OCI-M2 (cell line): ENCODE data around the gene CENPB.

Source experiments
- DNase-seq: peaks from one replicate; lab custom pipeline; 2025; ENCODE audit not compliant: unreplicated experiment; lab: John Stamatoyannopoulos, UW

Gene CENPB

DNA sequence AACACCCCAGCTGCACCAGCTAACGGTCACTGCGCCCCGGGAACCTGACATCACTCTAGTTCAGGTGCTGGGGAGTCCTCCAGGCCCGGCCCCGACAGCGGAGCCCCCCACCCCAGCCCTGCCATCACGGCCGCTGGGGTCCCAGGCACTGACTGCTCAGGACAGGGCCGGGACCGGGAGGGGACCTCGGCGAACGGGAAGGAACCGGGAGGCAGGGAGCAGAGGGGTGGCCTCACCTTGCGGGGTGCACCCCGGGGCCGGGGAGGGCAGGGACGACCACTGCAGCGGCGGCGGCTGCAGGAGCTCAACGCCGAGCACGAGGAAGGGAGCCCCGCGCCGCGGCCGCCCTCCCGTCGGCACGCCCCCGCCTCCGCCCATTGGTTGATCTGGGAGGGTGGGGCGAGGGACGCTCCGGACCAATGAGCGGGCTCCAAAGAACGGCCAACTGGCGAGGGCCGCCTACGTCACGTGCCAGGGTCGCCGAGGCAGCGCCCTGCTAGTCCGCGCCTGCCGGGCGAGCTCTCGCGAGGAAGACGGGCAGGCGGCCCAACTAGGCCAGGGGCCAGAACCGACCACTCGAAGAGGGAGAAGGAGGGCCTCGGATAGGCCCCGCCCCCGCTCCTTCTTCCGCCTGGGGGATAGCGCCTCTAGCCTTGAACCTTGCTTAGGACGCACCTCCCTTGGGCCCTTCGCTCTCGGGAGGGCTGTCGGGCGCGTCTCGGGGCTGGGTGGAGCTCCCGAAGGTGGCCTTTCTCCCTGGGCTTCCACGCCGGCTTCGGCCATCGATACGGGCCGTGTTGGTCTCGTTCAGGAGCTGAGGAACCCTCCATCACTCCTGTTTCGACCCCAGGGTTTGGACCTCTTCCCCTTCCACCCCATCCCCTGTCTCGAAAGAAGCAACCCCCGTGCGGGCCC is 18.9 kb downstream of the CENPB start, which contains the start of gene ADISSP:
Gene ADISSP (minus strand): TSS at position 327 of the 915 bp plus-strand sequence. CDS start 7,653 bp downstream, outside the sequence.
- DNase-seq, result peak; percentile 90

DNA sequence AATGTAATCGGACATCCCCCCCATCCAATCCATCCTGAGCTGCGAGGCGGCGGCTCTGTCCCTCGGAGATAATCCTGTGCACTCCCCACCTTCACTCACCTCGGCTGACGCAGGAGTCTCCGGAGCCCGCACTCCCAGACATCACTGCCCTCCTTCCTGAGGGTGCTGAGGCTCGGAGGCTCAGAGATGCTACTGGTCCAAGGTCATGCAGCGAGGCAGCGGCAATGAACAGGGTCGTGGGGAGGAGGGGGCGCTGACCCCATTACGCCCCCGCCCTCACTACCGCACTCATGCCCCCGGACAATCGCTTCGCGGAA is 19.5 kb downstream of the CENPB start:
- no peak for DNase-seq

DNA sequence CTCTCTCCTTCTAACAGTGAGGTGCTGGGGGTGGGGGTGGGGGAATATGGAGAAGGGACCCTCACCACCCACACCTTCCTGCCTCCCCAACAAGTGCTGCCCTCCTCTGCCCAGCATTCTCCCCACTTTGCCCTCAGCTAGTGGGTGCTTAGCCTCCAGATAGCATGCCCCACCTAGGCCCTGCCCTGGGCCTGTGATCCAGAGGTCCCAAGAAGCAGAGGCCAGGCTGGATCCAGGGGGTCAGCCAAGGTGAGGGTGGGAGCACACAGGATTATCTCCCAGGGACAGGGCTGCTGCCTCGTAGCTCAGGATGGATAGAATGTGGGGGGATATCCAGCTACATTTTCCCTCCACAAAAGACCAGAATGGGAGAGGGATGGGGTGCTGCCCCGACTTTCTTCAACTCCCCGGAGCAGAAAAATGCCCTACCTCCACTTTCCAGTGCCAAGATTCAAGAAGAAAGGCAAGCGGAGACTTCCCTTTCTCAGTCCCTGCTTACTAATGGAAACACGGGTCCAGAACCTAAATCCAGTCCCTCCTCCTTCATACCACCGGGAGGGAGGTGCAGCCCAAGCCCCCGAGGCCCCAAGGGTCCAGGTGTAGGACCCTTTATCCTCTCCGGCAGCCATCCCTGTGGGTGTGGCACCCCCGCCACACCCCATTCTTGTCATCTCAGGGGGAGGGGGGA is 20.0 kb downstream of the CENPB start:
- no peak for DNase-seq

DNA sequence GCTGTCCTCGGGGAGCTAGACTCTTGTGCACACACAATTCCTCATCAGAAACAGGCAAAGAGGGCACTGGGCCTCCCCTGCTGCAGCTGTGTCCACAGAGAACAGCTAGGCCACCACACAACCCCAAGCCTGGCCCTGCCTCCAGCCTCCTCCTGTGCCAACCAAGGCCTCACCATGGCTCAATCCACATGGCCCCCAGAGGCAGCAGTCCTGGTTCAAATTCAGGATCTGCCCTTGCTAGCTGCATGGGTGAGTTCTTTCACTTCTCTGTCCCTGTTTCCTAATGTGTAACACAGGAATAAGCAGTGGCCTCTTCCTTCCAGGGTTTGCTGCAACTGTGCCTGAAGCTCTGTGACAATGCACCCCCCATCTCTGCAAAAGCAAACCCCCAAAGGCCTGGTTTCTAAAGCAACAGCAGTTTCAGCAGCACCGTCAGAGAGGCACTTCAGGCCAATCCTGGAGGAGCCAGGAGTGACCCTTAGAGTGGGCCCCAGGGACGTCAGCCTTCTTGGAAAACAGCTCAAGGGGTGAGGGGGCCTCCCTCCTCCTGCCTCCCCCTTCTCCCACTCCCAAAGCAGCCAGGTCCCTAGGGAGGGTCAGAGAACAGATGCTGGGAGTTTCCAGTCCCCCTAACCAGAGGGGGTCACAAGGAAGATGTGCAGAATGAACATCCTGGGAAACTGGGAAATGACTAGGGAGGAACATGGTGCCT is 21.2 kb downstream of the CENPB start:
- no peak for DNase-seq

DNA sequence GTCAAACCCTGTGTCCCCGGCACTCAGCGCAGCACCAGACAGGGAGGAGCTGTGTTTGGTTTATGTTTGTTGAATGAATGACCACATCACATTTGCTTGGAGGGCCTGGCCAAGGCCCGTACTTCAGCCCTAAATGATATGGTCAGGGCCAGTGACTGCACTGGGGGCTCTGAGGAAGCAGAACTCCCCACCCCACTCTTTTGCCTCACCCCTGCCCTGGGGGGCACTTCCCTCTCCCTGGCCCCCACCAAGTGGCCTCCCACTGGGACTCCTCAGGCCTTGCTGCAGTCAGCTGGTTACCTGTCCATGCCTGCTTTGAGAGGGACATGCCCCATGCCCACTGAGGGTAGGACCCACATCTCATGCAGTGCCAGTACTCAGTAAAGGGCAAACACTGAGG is 21.9 kb downstream of the CENPB start:
- no peak for DNase-seq

DNA sequence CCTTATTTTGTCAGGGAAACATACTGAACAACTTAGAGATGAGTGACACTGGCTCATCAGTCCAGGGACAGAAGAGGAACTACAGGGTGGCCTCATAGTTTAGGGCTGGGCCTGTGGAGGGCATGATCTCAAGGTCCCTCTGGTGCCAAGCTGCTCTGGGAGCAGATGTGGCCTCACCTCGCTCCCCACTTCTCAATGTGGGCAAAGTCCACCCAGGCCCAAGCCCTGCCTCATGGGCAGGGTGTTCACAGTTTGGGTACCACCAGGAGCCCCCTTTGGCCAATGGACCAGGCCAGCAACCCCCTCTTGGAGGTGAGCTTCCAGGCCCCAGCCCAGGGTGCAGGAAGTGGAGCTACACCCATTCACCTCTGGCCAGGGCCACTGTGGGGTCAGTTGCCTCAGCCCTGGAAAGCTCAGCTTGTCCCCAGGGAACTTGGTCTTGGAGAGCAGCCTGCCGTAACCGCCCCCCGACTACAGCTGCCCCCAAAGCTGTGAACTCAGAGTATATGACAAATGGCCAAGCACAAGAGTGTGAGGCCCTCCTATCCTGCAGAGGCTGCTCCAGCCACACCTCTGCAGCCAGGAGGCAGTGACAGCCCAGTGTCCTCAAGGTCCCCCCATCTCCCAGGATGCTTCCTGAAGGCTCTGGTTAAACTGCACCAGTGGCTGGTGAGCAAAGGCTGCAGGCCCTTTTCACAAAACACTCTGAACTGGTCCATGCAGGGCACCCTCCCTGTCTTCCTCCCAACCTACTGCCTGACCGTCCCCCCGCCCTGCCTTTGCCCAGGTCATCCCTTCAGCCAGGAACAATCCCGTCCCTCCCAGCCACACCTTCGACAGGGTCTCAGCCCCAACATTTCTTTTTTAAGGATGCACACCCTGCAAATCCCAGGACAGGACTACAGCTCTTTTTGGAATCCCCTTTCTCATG is 22.6 kb downstream of the CENPB start:
- no peak for DNase-seq

DNA sequence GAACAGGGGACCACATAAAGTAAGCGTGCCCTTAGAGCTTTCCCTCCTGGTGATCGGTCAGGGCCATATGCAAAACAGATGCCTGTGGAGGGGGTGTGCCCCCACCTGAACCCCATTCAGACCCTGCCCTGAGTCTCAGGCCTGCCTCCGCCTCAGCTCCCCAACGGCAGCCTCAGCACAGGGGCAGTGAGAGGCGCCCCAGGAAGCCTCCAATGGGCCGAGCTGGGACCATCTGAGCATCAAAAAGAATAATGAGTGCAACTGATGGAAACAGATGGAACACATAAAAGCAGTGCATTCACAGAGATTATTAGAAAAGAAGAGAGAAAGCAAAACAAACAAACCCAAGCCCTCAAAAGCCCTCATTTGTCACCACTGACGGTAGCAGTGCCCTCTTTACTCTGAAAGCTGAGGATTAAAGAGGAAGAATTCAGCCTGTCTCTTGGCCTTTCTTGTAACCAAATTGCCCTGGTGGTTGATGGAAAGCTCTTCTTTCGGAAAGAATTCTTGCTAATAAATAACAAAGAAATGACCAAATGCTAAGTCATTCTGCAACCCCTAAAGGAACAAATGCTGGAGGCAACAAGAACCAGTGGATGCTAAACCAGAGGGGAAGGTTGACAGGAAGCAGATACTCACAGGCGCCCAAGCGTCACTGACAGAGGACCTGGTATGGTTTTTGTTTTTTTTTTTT is 25.7 kb downstream of the CENPB start:
- no peak for DNase-seq

DNA sequence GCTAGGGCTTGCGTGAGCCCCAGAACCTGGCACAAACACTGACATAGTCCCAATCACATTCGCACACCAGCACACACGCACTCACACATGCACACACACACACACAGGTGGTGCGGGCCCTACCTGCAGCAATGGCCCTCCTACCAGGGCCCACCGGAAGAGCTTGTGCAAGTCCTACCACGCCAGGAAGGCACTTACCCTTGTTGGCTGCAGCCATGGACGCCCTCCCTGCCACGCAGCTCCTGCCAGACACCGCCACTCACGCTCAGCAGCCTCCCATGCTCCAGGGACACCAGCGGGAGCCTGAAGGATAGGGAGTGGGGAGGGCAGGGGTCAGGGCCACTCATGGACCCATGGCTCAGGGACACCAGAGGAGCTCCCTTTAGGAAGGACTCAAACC is 26.7 kb downstream of the CENPB start:
- no peak for DNase-seq

DNA sequence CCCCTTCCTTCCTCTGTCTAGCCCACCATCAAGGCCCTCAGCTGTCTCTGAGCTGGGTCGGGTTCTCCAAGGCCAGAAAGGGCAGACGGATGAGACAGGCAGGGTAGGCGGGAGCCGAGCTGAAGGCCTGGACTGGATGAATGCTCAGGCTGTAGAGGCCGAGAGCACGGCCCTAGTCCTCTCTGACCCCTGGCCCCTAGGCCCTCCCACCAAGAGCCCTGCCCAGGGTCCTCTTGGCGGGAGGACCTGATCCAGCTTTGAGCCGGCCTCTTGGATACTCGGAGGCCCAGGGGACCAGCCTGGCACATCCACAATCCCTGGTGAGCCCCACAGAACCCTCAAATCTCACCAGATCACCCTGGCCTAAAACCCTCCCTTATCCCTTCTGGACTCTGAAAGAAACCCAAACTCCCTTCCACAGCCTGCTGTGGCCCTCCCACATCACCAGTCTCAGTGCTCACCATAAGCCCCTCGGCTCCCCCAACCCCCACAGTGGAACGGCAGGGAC is 27.2 kb downstream of the CENPB start:
- no peak for DNase-seq

DNA sequence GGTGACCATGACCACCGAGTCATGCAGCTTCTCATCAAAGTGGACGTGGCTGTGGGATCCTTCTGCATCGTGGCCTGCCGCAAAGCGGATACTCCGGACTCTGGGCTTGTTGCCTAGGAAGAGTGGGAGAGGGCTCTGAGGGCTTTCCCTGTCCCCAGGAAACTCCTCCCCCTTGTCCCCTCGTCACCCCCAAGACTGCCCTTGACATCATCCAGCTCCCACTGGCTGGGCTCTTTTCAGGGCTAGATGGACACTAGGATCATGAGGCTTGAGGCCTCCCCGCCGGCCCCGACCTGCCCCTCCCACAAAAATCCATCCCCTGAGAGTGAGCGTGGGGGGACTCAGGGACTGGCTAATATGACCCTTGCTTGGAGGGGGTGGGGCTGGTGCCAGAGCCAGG is 28.0 kb downstream of the CENPB start:
- no peak for DNase-seq

DNA sequence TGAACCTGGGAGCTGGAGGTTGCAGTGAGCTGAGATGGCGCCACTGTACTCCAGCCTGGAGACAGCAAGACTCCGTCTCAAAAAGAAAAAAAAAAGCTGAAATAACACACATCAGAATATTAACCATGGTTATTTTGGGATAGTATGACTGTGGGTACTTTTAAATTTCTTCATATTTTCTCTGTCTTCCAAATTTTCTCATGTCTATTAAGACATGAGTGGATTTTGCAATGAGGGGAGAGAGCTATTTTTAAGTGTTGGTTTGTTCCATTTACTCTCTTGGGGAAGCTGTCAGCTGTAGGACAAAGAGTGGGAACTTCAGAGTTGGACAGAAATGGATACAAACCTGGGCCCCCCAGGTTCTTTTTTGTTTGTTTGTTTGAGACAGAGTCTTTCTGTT is 29.3 kb downstream of the CENPB start:
- no peak for DNase-seq

DNA sequence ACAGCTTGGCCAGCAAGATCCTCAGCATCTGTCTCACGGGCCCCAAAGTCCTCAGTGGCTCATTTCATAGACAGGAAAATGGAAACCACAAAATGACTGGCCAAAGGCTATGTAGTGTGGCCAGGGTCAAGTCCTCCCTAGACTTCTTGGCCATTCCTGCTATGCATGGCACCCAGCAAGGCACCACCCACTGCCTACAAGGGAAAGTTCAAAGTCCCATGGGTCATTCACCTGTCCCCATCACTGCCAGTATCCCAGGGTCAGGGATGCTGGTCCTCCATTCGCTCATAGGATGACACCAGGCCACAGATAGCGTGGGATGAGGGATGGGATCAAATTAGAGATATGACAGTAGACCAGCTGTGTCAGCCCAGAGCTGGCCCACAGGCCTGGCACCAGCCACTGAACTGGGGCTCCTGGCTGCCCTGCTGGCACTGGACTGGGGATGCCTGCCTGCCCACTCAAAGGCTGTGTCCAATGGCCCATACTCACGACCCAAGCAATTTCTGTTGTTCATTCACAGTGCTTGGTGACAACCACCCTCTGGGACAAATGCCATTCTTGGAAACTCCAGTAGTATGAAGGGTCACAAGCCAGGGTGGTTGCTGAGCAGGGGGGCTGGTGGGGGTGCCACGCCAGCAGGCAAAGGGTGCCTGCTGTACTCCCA is 30.6 kb downstream of the CENPB start:
- no peak for DNase-seq

DNA sequence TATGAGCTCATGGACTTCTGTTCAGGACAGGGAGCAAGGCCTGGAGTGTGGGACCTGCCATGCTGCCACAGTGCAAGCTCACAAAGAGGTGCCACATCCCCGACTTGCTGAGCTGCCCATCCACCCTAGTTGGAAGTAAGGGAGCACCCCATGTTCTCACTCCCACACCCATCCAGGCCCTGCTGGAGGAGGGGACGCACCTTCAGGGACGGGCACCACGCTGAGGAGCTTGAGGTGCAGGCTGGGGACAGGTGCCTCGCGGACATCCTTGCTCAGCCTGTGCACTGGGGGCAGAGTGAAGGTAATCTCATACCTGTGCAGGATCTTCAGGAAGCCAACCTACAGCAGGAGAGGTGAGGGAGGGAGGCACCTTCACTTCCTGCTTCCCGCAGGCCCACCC is 31.3 kb downstream of the CENPB start:
- DNase-seq, result no peak

DNA sequence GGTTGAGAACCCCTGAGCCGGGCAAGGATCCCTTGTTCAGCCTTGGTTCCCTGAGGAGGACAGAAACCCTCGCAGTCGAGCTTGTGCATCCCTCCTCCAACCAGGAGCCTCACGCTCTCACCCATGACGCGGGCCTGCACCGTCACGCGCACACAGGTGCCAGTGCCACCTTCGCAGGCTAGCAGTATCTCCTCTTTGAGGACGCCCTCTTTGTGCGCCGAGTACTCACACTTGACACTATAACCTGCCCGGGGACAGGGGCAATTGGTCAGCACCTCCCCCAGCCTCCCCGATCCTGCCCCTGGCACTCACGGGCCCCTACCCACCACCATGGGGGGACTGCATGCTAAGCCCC is 32.3 kb downstream of the CENPB start:
- no peak for DNase-seq

DNA sequence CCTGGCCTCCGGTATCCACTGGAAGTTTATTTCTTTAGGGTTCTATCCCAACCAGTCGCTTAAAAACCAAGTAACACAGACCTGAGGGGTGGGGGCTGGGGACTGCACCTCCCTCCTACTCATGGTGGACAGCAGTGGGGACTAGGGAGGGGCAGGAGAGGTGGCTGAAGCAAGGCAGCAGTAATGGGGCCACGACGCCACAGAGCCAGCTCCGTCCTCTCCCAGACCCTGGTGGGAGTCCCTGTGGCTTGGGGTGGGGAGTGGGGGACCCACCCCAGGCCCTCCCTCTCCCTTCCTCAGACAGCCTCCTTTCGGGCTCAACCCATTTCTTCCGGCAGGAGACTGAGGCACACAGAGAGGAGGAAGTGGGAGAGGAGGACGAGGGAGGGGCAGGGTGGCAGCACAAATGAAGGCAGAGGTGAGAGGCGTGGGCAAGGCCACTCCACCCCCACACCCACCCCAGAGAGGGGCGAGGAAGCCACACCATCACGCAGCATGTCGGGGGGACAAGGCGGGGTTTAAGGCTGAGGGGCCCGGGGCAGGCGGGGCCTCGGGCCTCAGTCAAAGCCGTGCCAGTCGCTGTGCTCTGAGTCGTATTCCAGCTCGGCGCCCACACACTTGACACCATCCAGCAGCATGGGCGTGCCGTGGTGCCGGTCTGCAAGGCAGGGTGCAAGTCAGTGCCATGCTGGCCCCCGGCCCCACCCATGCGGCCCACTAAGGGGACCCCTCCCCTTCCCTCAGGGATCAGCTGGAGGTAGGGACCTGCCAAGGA is 32.9 kb downstream of the CENPB start:
- no peak for DNase-seq

DNA sequence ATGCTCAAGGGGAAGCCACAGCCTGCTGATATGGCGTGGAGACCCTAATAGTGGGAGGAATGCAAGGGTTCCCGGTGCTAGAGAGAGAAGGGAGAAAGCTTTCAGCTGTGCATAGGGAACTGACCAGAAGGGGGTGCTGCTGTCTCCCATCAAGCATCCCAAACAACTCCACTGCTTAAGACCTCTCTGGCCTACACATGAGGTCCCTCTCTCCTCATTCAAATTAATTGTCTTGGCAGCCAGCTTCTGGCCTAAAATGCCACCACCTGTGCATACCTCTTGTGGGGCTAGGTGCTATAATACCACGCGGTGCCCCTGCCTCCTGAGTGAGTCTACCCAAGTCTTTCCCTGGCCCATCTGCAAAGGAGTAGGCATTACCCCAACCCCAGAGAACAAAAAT is 33.4 kb downstream of the CENPB start:
- peak; percentile 41 for DNase-seq

DNA sequence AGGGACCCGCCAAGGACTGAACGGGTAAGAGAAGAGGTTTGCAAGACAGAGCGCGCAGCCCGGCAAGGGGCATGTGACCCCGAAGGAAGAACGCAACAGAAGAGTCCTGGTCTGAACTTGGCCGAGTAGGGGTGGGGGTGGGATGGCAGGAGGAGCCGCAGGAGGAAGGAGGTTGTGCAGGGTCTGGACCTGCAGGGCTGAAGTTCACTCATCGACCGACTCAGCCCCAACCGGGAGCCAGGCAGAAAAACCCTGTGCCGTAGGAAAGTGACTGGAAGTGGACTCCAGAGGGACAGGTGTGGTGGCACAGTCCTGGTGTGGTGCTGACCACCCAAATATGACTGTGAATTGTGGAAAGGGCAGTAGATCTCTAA is 34.2 kb downstream of the CENPB start:
- no peak for DNase-seq

DNA sequence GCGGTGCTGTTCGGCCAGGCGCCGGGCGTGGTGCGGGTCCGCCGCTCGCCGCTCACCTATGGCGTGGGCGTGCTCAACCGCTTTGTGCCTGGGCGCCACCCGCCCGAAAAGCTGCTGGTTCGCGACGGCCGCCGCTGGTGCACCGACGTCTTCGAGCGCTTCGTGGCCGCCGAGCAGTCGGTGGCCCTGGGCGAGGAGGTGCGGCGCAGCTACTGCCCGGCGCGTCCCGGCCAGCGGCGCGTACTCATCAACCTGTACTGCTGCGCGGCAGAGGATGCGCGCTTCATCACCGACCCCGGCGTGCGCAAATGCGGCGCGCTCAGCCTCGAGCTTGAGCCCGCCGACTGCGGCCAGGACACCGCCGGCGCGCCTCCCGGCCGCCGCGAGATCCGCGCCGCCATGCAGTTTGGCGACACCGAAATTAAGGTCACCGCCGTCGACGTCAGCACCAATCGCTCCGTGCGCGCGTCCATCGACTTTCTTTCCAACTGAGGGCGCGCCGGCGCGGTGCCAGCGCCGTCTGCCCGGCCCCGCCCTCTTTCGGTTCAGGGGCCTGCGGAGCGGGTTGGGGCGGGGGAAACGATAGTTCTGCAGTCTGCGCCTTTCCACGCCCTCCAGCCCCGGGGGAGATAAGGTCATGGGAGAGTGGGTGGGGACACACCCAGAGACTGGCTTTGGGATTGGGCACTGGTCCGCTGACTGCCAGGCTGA is 34.7 kb downstream of the CENPB start:
- DNase-seq, result no peak
